ENCODE results near the gene PLCB4.

DNA sequence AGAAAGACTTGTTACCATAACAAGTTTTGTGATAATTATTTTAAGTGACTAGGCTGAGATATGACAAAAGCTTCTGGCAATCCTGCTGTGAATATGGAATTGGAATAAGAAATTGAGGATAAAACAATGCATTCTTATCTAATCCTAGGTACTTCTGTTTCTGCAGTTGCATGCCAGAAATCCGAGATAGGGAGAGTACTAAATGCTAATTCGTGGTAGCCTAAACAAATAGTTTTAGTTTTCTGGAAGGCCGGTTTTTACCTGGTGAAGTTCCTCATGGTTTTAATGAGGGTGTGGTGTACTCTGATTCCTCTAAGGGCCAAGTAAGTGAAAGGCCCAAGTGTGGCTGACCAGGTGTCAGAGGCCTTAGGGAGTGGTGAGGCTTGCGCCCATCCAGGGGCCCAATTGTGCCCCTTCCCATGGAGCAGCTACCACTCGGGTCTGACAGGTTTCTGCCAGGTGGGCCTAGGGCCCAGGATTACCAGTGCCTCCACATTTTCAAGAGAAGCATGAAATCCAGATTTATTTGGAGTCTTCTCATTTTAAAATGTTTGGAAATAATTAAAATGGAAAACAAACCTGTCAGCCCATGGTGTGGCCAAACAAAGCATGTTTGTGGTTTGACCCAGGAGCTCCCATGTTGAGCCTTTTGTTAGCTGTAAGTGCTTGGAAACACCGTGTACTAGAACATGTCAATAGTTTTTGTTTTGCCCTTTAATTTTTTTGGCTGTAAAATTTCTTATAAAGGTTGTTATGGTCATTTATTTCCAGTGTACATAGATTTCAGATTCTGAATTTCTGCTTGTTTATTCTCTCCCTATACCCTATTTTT is 6.6 kb downstream of the PLCB4 start:
- TF ChIP-seq, protein P1, sequence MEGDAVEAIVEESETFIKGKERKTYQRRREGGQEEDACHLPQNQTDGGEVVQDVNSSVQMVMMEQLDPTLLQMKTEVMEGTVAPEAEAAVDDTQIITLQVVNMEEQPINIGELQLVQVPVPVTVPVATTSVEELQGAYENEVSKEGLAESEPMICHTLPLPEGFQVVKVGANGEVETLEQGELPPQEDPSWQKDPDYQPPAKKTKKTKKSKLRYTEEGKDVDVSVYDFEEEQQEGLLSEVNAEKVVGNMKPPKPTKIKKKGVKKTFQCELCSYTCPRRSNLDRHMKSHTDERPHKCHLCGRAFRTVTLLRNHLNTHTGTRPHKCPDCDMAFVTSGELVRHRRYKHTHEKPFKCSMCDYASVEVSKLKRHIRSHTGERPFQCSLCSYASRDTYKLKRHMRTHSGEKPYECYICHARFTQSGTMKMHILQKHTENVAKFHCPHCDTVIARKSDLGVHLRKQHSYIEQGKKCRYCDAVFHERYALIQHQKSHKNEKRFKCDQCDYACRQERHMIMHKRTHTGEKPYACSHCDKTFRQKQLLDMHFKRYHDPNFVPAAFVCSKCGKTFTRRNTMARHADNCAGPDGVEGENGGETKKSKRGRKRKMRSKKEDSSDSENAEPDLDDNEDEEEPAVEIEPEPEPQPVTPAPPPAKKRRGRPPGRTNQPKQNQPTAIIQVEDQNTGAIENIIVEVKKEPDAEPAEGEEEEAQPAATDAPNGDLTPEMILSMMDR (IDR thresholded peaks at IDR 0.05) = no peak
- TF ChIP-seq POLR2A (IDR thresholded peaks at IDR 0.05) = no peak
- TF ChIP-seq POLR2AphosphoS5 (IDR thresholded peaks at IDR 0.05) = no peak
- TF ChIP-seq EP300 (IDR thresholded peaks at IDR 0.05) = no peak
